ENCODE data around the gene SLC35F4.
"Not testable (repeated sequence)": the region's sequence is repeated elsewhere in the genome, so short reads cannot be mapped to it uniquely, and the experiment has no call there.

The SLC35F4 gene

GRCh38 chr14:57785058-57785457 is 80.8 kb downstream of the SLC35F4 start:
- DNase-seq = no peak

- no peak for DNase-seq
These were observed 94.1 kb downstream of the SLC35F4 start for GRCh38 chr14:57771801-57772200.

- no peak for DNase-seq
These were observed 95.9 kb downstream of the SLC35F4 start for GRCh38 chr14:57769863-57770523.

- DNase-seq = no peak
These were observed 104.1 kb downstream of the SLC35F4 start for GRCh38 chr14:57761800-57762199.

GRCh38 chr14:57760896-57761295 is 105.0 kb downstream of the SLC35F4 start:
- no peak for DNase-seq

GRCh38 chr14:57755018-57755521 is 110.8 kb downstream of the SLC35F4 start:
- DNase-seq = no peak

- DNase-seq = no peak
These were observed 111.4 kb downstream of the SLC35F4 start for GRCh38 chr14:57754527-57754926.

- no peak for DNase-seq
These were observed 112.1 kb downstream of the SLC35F4 start for GRCh38 chr14:57753821-57754220.

GRCh38 chr14:57752142-57752695 is 113.7 kb downstream of the SLC35F4 start:
- not testable (repeated sequence) for DNase-seq

- DNase-seq = no peak
These were observed 114.5 kb downstream of the SLC35F4 start for GRCh38 chr14:57751400-57751799.

GRCh38 chr14:57749267-57749666 is 116.6 kb downstream of the SLC35F4 start:
- DNase-seq = no peak

GRCh38 chr14:57748279-57748678 is 117.6 kb downstream of the SLC35F4 start:
- no peak for DNase-seq

GRCh38 chr14:57747036-57747435 is 118.9 kb downstream of the SLC35F4 start:
- DNase-seq = no peak

- no peak for DNase-seq
These were observed 119.3 kb downstream of the SLC35F4 start for GRCh38 chr14:57746563-57746962.

- DNase-seq = no peak
These were observed 126.4 kb downstream of the SLC35F4 start for GRCh38 chr14:57739516-57739915.

GRCh38 chr14:57737598-57737997 is 128.3 kb downstream of the SLC35F4 start:
- DNase-seq = no peak

GRCh38 chr14:57736391-57736790 is 129.5 kb downstream of the SLC35F4 start:
- no peak for DNase-seq

GRCh38 chr14:57735276-57735675 is 130.6 kb downstream of the SLC35F4 start:
- no peak for DNase-seq

- DNase-seq = no peak
These were observed 133.2 kb downstream of the SLC35F4 start for GRCh38 chr14:57732463-57733285.

GRCh38 chr14:57729208-57730187 is 136.4 kb downstream of the SLC35F4 start:
- DNase-seq = no peak

- DNase-seq = no peak
These were observed 140.4 kb downstream of the SLC35F4 start for GRCh38 chr14:57725399-57726077.

GRCh38 chr14:57722141-57722540 is 143.8 kb downstream of the SLC35F4 start:
- DNase-seq = not testable (repeated sequence)

Measured in CD4-positive, alpha-beta T cell treated with Interleukin-1 beta for 1 hour (primary cell).